Non-pigmented ciliary epithelial cell (primary cell): ENCODE measurements around the gene TTC24.
"Not testable (repeated sequence)": the region's sequence is repeated elsewhere in the genome, so short reads cannot be mapped to it uniquely, and the experiment has no call there.

ENCODE experiments used
- DNase-seq: peaks from one replicate; pipeline ENCODE4 v3.0.0-alpha.2; 2010; ENCODE audit warnings: low read depth

TTC24 gene

GRCh38 chr1:156610072-156610471 lies 30.5 kb downstream of the TTC24 start:
- DNase-seq = not testable (repeated sequence)

- DNase-seq = no peak
These were observed 33.1 kb downstream of the TTC24 start for GRCh38 chr1:156612666-156613065.

GRCh38 chr1:156615946-156616345 lies 36.4 kb downstream of the TTC24 start:
- no peak for DNase-seq

GRCh38 chr1:156616463-156616862 lies 36.9 kb downstream of the TTC24 start:
- DNase-seq = no peak

- no peak for DNase-seq
These were observed 39.5 kb downstream of the TTC24 start, which contains the start of gene HAPLN2 for GRCh38 chr1:156618853-156619581. Gene HAPLN2, plus strand, starts transcription at chr1:156619415. Its CDS starts 4,076 bp downstream, at chr1:156623491.

- DNase-seq = no peak
These were observed 40.0 kb downstream of the TTC24 start for GRCh38 chr1:156619582-156619955.

GRCh38 chr1:156622581-156623297 lies 43.2 kb downstream of the TTC24 start:
- no peak for DNase-seq

- no peak for DNase-seq
These were observed 44.7 kb downstream of the TTC24 start for GRCh38 chr1:156623946-156624813.

GRCh38 chr1:156624814-156625435 lies 45.4 kb downstream of the TTC24 start:
- DNase-seq = no peak

- no peak for DNase-seq
These were observed 46.0 kb downstream of the TTC24 start for GRCh38 chr1:156625436-156626078.

- DNase-seq = no peak
These were observed 46.5 kb downstream of the TTC24 start for GRCh38 chr1:156626079-156626438.

- DNase-seq = no peak
These were observed 47.9 kb downstream of the TTC24 start for GRCh38 chr1:156627313-156627880.

GRCh38 chr1:156629823-156630449 lies 50.4 kb downstream of the TTC24 start:
- no peak for DNase-seq

- not testable (repeated sequence) for DNase-seq
These were observed 51.6 kb downstream of the TTC24 start for GRCh38 chr1:156631152-156631551.

- no peak for DNase-seq
These were observed 52.8 kb downstream of the TTC24 start for GRCh38 chr1:156632355-156632754.
